ENCODE results near the gene RBPJ. TPM values are rescaled to one million over a fixed set of nuclear protein-coding genes. Genes with fewer than 3 reads are reported as not detected.

The RBPJ gene
- total and polyA plus RNA-seq, 2 of the 8 experiments (the other 6 are each of a cell fraction or from before 2014, with no cell fraction given): 65.5 to 217 TPM

GRCh38 chr4:26334366-26334765 is 13.6 kb downstream of the RBPJ start (continued):
- TF ChIP-seq, protein P1, sequence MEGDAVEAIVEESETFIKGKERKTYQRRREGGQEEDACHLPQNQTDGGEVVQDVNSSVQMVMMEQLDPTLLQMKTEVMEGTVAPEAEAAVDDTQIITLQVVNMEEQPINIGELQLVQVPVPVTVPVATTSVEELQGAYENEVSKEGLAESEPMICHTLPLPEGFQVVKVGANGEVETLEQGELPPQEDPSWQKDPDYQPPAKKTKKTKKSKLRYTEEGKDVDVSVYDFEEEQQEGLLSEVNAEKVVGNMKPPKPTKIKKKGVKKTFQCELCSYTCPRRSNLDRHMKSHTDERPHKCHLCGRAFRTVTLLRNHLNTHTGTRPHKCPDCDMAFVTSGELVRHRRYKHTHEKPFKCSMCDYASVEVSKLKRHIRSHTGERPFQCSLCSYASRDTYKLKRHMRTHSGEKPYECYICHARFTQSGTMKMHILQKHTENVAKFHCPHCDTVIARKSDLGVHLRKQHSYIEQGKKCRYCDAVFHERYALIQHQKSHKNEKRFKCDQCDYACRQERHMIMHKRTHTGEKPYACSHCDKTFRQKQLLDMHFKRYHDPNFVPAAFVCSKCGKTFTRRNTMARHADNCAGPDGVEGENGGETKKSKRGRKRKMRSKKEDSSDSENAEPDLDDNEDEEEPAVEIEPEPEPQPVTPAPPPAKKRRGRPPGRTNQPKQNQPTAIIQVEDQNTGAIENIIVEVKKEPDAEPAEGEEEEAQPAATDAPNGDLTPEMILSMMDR (IDR thresholded peaks at IDR 0.05; ENCODE audit: control extremely low read depth in 1 of 3, insufficient read depth in 1 of 3, low read depth in 1 of 3, low read length in 3 of 3): no peak
- no peak for TF ChIP-seq SIN3A (conservative IDR thresholded peaks at IDR 0.05 in 1 of 2, IDR thresholded peaks at IDR 0.05 in 1 of 2; ENCODE audit: low read depth in 1 of 2, low read length in 2 of 2)
- TF ChIP-seq ASH2L (IDR thresholded peaks at IDR 0.05; ENCODE audit: low read length): no peak
- no peak for TF ChIP-seq BCL11A (IDR thresholded peaks at IDR 0.05; ENCODE audit: low read depth in 2 of 2, low read length in 2 of 2)
- no peak for TF ChIP-seq BRCA1 (IDR thresholded peaks at IDR 0.05; ENCODE audit: low read depth, low read length)
- TF ChIP-seq SIRT6 (IDR thresholded peaks at IDR 0.05; ENCODE audit: low read length): no peak
- TF ChIP-seq EP300 (IDR thresholded peaks at IDR 0.05; ENCODE audit: borderline replicate concordance in 1 of 2, low read depth in 2 of 2, low read length in 2 of 2): no peak

All from H1 (cell line).